Measurements from ENCODE around the gene CAD.

Gene CAD

DNA sequence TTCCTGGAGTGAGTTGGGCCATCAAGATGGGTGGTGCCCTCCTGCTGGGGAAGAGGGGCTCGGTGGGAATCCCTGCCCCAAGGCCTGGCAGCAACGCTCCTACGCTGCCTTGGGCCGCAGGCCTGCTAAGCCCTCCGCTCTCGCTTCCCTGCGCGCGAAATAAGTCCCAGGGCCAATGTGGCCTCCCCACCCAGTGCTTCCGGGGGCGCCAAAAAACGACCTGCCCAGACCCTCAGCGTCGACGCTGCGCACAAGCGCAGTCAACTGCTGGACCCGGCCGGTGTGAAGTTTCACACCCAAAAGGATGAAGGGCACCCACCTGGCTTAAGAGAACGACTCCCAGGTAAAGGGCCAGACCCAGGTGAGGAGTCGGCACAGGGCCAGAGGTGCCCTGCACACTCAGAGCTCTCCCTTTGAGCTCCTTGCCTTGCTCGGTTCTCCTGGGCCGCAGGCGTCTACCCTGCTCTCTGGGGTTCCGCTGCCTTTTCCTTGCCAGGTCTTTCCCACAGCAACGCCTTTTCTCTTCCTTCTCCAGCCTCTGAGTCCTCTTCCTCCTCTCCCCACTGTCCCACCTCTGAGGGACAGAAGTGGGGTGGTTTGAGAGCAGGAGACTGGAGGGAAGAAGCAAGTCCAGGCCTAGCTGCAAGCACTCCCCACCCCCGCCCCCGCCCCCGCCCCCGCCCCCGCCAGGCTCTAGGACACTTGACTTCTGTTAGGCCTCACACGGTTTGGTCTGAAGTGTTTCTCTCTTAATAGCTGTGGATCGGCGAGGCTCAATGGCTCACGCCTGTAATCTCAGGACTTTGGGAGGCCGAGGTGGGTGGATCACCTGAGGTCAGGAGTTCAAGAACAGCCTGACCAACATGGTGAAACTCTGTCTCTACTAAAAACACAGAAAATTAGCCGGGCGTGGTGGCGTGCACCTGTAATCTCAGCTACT is 58.3 kb downstream of the CAD start, which contains the start of gene DNAJC5G:
DNAJC5G (plus strand) TSS at position 223 of the 940 bp plus-strand sequence. CDS start 1,296 bp downstream, outside the sequence.
- DNase-seq (ENCODE audit: low read depth): no peak
- TF ChIP-seq, protein P1, sequence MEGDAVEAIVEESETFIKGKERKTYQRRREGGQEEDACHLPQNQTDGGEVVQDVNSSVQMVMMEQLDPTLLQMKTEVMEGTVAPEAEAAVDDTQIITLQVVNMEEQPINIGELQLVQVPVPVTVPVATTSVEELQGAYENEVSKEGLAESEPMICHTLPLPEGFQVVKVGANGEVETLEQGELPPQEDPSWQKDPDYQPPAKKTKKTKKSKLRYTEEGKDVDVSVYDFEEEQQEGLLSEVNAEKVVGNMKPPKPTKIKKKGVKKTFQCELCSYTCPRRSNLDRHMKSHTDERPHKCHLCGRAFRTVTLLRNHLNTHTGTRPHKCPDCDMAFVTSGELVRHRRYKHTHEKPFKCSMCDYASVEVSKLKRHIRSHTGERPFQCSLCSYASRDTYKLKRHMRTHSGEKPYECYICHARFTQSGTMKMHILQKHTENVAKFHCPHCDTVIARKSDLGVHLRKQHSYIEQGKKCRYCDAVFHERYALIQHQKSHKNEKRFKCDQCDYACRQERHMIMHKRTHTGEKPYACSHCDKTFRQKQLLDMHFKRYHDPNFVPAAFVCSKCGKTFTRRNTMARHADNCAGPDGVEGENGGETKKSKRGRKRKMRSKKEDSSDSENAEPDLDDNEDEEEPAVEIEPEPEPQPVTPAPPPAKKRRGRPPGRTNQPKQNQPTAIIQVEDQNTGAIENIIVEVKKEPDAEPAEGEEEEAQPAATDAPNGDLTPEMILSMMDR (IDR thresholded peaks at IDR 0.05; ENCODE audit: control insufficient read depth, insufficient read depth, low read depth, low read length, missing control alignments): no peak
- H3K4me3 ChIP-seq (ENCODE audit: control insufficient read depth, low read depth, low read length): no peak within 1 kb of the TSS

DNA sequence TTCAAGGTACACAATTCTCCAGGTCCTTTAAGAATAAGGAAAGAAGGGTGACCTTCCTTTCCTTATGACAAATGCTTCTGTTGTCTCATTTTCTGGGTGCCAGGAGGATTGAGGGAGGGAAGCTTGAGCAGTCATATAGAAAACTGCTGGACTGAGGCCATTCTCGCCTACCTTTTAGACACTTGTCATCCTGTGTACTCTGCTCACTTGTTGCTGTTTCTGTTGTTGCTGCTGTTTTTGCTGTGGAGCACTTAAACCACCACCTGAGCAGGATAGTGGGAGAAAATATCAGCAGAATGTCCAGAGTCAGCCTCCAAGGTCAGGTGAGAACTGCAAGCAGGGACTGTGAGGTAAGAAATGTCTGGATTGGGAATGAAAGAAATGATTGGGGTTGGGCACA is 60.8 kb downstream of the CAD start:
- TF ChIP-seq, protein P1 (IDR thresholded peaks at IDR 0.05; ENCODE audit: control insufficient read depth, insufficient read depth, low read depth, low read length, missing control alignments): no peak
- H3K4me3 ChIP-seq (ENCODE audit: control insufficient read depth, low read depth, low read length): no peak overlapping the region

DNA sequence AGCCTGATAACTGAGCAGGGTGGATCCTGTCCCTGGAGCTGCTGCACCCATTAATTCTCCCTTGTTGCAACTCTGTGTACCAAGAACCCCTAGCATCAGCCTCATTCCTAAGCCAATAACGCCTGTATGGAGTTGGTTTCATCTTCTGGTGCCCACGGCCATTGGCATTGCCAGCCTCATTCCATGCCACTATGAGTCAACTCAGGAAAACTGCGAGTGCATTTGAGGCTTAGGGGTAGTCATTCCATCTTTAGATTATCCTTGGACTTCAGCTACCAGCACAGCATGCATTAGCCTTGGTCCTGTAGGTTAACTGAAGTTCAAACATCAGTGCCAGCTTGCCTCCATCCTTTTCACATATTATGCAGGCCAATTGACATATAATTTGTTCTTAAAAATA is 63.7 kb downstream of the CAD start:
- TF ChIP-seq, protein P1 (IDR thresholded peaks at IDR 0.05; ENCODE audit: control insufficient read depth, insufficient read depth, low read depth, low read length, missing control alignments): no peak
- no peak for DNase-seq (ENCODE audit: low read depth)
- H3K4me3 ChIP-seq (ENCODE audit: control insufficient read depth, low read depth, low read length): no peak overlapping the region

More for the DNA sequence above, 60.8 kb downstream of the CAD start:
- DNase-seq (ENCODE audit: low read depth): no peak

DNA sequence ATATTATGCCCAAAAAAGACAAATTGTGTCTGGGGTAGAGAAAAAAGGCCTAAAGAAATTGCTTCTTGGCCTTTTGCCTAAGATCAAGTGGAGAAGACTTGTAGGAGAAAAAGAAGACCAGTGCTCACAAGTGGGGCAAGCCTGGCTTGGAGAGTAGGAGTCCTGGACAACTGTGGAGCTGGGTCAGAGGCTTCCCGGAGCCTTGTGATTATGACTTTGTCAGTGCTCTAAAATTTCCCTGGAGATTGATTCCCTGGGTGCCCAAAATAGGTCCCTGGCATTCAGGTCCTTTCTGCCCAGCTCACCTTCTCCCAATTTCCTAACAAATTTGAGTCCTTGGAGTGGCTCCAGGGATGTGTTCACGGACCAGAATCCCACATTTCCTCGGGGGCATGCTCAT is 64.3 kb downstream of the CAD start:
- no peak for DNase-seq (ENCODE audit: low read depth)
- no peak overlapping the region for H3K4me3 ChIP-seq (ENCODE audit: control insufficient read depth, low read depth, low read length)
- TF ChIP-seq, protein P1 (IDR thresholded peaks at IDR 0.05; ENCODE audit: control insufficient read depth, insufficient read depth, low read depth, low read length, missing control alignments): no peak

DNA sequence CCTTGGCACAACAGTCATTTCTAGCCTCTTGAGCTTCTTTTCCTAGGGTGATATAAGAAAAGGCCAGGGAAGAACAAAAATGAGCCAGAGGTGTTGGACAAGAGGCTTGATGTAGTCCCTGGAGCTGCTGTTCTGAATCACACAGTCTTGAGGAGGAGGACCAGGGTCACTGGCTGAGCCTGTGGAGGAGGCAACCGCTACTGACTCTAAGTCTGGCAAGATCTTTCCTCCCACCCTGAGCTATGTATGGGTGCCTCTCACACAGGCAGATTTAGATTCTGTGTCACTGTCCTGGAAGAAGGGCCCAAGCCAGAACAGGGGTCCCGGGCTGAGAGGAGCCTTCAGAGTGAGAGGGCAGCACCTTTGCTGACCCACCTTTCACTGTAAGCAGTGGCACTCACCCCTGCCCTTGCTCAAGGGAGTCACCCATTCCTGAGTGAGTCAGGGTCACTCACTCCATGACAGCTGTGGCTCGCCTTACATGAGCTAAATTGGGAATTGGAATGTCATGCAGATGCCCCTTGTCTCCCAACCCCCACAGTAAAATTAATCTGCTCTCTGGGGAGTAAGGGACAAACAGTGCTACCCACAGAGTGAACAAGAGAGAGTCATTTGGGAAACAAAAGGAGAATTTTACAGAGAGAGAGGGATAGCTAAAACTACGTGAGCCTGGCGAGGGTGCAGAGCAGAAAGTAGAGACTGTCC is 64.8 kb downstream of the CAD start, which contains the start of gene TRIM54:
TRIM54 (plus strand) TSS at position 575 of the 705 bp plus-strand sequence. CDS start 303 bp downstream, outside the sequence.
- no peak for DNase-seq (ENCODE audit: low read depth)
- no peak within 1 kb of the TSS for H3K4me3 ChIP-seq (ENCODE audit: control insufficient read depth, low read depth, low read length)
- TF ChIP-seq, protein P1 (IDR thresholded peaks at IDR 0.05; ENCODE audit: control insufficient read depth, insufficient read depth, low read depth, low read length, missing control alignments): no peak

DNA sequence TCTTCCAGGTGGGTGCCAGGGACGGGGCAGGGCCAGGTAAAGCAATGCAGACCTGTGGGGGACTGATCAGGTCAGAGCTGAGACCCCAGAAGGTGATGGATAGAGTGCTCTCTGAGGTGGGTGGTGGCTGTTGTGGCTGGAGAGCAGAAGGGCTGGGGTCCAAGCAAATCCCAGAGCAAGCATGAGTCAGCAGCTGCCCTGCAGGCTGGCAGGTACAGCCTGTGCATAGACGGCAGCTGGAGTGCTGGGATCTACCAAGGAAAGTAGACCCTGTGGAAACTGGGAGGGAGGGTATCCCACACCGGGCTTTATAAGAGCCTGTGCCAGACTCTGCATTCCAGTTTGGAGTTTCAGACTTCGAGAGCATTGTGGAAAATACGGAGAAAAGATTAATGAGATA is 65.7 kb downstream of the CAD start:
- no peak for DNase-seq (ENCODE audit: low read depth)
- TF ChIP-seq, protein P1 (IDR thresholded peaks at IDR 0.05; ENCODE audit: control insufficient read depth, insufficient read depth, low read depth, low read length, missing control alignments): no peak
- H3K4me3 ChIP-seq (ENCODE audit: control insufficient read depth, low read depth, low read length): no peak overlapping the region
